Measurements from ENCODE around the gene PREP.

- TF ChIP-seq, protein P1, sequence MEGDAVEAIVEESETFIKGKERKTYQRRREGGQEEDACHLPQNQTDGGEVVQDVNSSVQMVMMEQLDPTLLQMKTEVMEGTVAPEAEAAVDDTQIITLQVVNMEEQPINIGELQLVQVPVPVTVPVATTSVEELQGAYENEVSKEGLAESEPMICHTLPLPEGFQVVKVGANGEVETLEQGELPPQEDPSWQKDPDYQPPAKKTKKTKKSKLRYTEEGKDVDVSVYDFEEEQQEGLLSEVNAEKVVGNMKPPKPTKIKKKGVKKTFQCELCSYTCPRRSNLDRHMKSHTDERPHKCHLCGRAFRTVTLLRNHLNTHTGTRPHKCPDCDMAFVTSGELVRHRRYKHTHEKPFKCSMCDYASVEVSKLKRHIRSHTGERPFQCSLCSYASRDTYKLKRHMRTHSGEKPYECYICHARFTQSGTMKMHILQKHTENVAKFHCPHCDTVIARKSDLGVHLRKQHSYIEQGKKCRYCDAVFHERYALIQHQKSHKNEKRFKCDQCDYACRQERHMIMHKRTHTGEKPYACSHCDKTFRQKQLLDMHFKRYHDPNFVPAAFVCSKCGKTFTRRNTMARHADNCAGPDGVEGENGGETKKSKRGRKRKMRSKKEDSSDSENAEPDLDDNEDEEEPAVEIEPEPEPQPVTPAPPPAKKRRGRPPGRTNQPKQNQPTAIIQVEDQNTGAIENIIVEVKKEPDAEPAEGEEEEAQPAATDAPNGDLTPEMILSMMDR (IDR thresholded peaks at IDR 0.05), result no peak
- no peak for TF ChIP-seq POLR2A (IDR thresholded peaks at IDR 0.05)
These were observed 49.5 kb upstream of the PREP start for GRCh38 chr6:105452376-105452775.
